HepG2 (cell line): ENCODE data around the gene SMG7. TPM values are rescaled to one million over a fixed set of nuclear protein-coding genes. Genes with fewer than 3 reads are reported as not detected.

Experiments used
- ARID5B ChIP-seq: IDR thresholded peaks from 2 replicates; pipeline ENCODE4 v1.4.0; 2020; ENCODE audit warnings: mild to moderate bottlenecking, missing genetic modification reagents
- ATAD3A ChIP-seq: sonication (generic); formaldehyde crosslinking; IDR thresholded peaks from 2 replicates; pipeline ENCODE4 v1.4.0; 2020; ENCODE audit warnings: missing genetic modification reagents
- ELF1 ChIP-seq: sonication (generic); formaldehyde crosslinking; IDR thresholded peaks from 2 replicates; pipeline ENCODE4 v1.4.0; 2020; ENCODE audit warnings: missing genetic modification reagents
- ETS1 ChIP-seq: sonication (generic); formaldehyde crosslinking; IDR thresholded peaks from 2 replicates; pipeline ENCODE4 v1.4.0; 2020; ENCODE audit warnings: missing genetic modification reagents
- FOXA1 ChIP-seq, 2 experiments: fragments of 450-650 bp in 1 of 2; sonication (generic) in 1 of 2; formaldehyde crosslinking in 1 of 2; IDR thresholded peaks; 2 replicates each; pipeline versions ENCODE4 v1.4.0 to v1.6.1; 2016 to 2020; ENCODE audit warnings: missing genetic modification reagents in 1 of 2
- LRRFIP1 ChIP-seq: sonication (generic); formaldehyde crosslinking; conservative IDR thresholded peaks from 2 replicates; pipeline ENCODE4 v1.4.0; 2020; ENCODE audit warnings: missing genetic modification reagents
- NR2F2 ChIP-seq: IDR thresholded peaks from 2 replicates; pipeline ENCODE4 v1.6.1; 2012; ENCODE audit warnings: low read depth, inconsistent platforms, borderline replicate concordance
- POLR2AphosphoS2 ChIP-seq: IDR thresholded peaks from 2 replicates; pipeline ENCODE4 v1.6.1; 2011; ENCODE audit warnings: low read depth, low read length, improper control_type of control experiment
- ZBED4 ChIP-seq: sonication (generic); formaldehyde crosslinking; IDR thresholded peaks from 2 replicates; pipeline ENCODE4 v1.4.0; 2020; ENCODE audit warnings: missing genetic modification reagents, borderline replicate concordance
- ZHX1 ChIP-seq: sonication (generic); formaldehyde crosslinking; IDR thresholded peaks from 2 replicates; pipeline ENCODE4 v1.8.1; 2022; ENCODE audit warnings: low read depth, mild to moderate bottlenecking, missing genetic modification reagents
- ZMYM2 ChIP-seq: sonication (generic); formaldehyde crosslinking; IDR thresholded peaks from 2 replicates; pipeline ENCODE4 v1.8.0; 2022; ENCODE audit warnings: mild to moderate bottlenecking, missing genetic modification reagents
- ZNF136 ChIP-seq: sonication (generic); formaldehyde crosslinking; IDR thresholded peaks from 2 replicates; pipeline ENCODE4 v1.8.1; 2022; ENCODE audit warnings: low read depth, mild to moderate bottlenecking, moderate library complexity, missing genetic modification reagents
- ZNF224 ChIP-seq: sonication (generic); formaldehyde crosslinking; IDR thresholded peaks from 2 replicates; pipeline ENCODE4 v1.5.0; 2020; ENCODE audit warnings: mild to moderate bottlenecking, missing genetic modification reagents
- polyA plus RNA-seq, 8 experiments: library from polyadenylated mRNA; depleted of rRNA in 3 of 8; stranded (reverse) in 7 of 8; unstranded in 1 of 8; fragments of >200 nt; fragmentation: Illumina TruSeq in 4 of 8; extraction: Trizol in 4 of 8; gene quantifications; 2 replicates each; pipeline versions ENCODE4 v1.2.1 to v1.2.3, GENCODE V29; 2011 to 2016; ENCODE audit warnings: low read depth in 4 of 8, missing spikeins in 1 of 8, mixed read lengths in 1 of 8; ENCODE audit not compliant: insufficient read depth in 1 of 8
- total RNA-seq, 5 experiments: library from RNA; depleted of rRNA; stranded (reverse); fragments of >200 nt; fragmentation: Illumina TruSeq; extraction: Trizol; gene quantifications; 2 replicates each; pipeline ENCODE4 v1.2.3, GENCODE V29; 2016; ENCODE audit warnings: low read depth in 1 of 5

Gene SMG7
- total and polyA plus RNA-seq, 2 of the 13 experiments (the other 11 are each of a cell fraction or from before 2014, with no cell fraction given), result 14.9 to 27.9 TPM

- TF ChIP-seq LRRFIP1 (CRISPR knock-in tag) (no peak), NR2F2 (no peak), ZMYM2 (CRISPR knock-in tag) (no peak), ZBED4 (CRISPR knock-in tag) (peak; percentile 57; the same call in 1 of the 2 replicates), ETS1 (CRISPR knock-in tag) (no peak), ZNF136 (CRISPR knock-in tag) (no peak), ZHX1 (CRISPR knock-in tag) (0 out of 2 replicates have a peak, but pooled peaks have one; percentile 23), ARID5B (CRISPR knock-in tag) (peak; percentile 52), FOXA1 (IDR thresholded peaks at IDR 0.05) (no peak), FOXA1 (CRISPR knock-in tag; IDR thresholded peaks at IDR 0.05) (no peak), POLR2AphosphoS2 (no peak), ELF1 (CRISPR knock-in tag) (peak; percentile 94), ZNF224 (CRISPR knock-in tag) (peak; percentile 7; the same call in 1 of the 2 replicates), ATAD3A (CRISPR knock-in tag) (no peak)
Observed at GRCh38 chr1:183471743-183472487, 384 bp upstream of the SMG7 start (continued).
